NCI-H2227 treated with DMSO at 0.1 percent for 48 hours (cell line): Measurements from ENCODE around the gene GPS1.

ENCODE experiments used
- DNase-seq: peaks from one replicate; lab custom pipeline; 2025; lab: John Stamatoyannopoulos, UW

GPS1 gene

GRCh38 chr17:82090549-82091263, 39.0 kb downstream of the GPS1 start:
- no peak for DNase-seq

GRCh38 chr17:82091264-82092066, 39.8 kb downstream of the GPS1 start:
- DNase-seq: no peak

- DNase-seq: no peak
These were observed 40.4 kb downstream of the GPS1 start for GRCh38 chr17:82092094-82092586.

GRCh38 chr17:82092628-82092994, 40.9 kb downstream of the GPS1 start:
- DNase-seq: no peak

GRCh38 chr17:82092995-82093751, 41.5 kb downstream of the GPS1 start:
- no peak for DNase-seq

- DNase-seq: no peak
These were observed 43.5 kb downstream of the GPS1 start for GRCh38 chr17:82094931-82095776.

- no peak for DNase-seq
These were observed 44.3 kb downstream of the GPS1 start for GRCh38 chr17:82095777-82096708.

- DNase-seq: no peak
These were observed 45.0 kb downstream of the GPS1 start for GRCh38 chr17:82096709-82097183.

GRCh38 chr17:82097184-82097918, 45.7 kb downstream of the GPS1 start:
- no peak for DNase-seq

- no peak for DNase-seq
These were observed 46.1 kb downstream of the GPS1 start for GRCh38 chr17:82097919-82098168.

GRCh38 chr17:82098169-82098938, 46.7 kb downstream of the GPS1 start, which contains the start of gene FASN:
Gene FASN, minus strand, starts transcription at chr17:82098236. Its CDS starts 1,791 bp downstream, at chr17:82096445.
- DNase-seq: peak; percentile 90

- no peak for DNase-seq
These were observed 47.5 kb downstream of the GPS1 start for GRCh38 chr17:82098939-82099763.

- no peak for DNase-seq
These were observed 49.0 kb downstream of the GPS1 start for GRCh38 chr17:82100502-82101298.

GRCh38 chr17:82101301-82101715, 49.6 kb downstream of the GPS1 start:
- DNase-seq: no peak

GRCh38 chr17:82101767-82102679, 50.3 kb downstream of the GPS1 start:
- no peak for DNase-seq
